ENCODE data around the gene CTAGE9.
"Not testable (repeated sequence)": the region's sequence is repeated elsewhere in the genome, so short reads cannot be mapped to it uniquely, and the experiment has no call there.

The CTAGE9 gene

DNA sequence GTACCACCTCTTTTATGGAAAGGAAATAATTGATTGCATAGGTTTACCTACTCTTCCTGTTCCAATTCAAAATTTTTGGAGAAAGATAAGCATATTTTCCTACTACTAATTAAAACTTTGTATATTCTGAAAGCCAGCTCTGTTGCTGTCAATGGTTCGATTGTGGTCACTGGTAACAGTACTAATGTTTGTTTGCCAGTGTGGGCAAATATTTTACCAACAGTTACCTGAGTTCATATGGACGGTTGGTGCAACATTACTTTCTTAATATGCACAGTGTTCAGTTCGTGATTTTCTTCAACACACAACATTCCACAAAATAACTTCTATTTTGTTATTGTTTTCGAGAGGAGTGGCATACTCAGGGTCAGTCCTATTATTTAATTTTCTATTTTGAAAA lies 17.1 kb upstream of the CTAGE9 start:
- DNase-seq: no peak

DNA sequence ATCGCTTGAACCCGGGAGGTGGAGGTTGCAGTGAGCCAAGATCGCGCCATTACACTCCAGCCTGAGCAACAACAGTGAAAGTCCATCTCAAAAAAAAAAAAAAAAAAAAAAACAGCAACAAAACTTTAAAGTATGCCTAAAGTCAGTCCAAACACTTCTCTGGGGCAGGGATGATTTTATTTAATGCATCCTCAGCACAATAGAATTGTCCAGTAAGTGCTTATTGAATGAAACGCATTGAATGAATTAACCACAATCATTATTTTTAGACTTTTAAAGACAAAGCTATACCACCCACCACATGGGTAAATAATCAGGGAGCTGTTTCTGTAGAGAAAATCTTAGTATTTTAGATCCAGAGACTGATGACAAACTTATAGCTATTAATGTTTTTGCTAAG lies 16.6 kb upstream of the CTAGE9 start:
- no peak for DNase-seq

DNA sequence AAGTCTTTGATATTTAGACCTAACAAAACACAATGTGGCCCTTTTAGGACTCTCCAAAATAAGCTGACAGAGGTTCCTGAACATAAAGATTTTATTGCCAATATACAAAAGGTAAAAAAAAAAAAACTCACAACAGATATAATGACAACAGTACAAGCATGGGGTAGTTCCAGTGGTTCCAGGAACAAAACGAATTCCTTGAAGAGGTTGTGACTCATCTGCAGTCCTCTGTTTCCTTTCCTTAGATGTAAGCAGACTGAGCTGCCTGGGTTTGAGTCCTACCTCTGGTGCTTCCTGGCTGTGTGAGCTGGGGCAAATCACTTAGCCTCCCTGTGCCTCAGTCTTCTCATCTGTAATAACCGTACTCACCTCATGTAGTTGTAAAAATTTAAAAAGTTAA lies 13.3 kb upstream of the CTAGE9 start:
- DNase-seq: no peak

DNA sequence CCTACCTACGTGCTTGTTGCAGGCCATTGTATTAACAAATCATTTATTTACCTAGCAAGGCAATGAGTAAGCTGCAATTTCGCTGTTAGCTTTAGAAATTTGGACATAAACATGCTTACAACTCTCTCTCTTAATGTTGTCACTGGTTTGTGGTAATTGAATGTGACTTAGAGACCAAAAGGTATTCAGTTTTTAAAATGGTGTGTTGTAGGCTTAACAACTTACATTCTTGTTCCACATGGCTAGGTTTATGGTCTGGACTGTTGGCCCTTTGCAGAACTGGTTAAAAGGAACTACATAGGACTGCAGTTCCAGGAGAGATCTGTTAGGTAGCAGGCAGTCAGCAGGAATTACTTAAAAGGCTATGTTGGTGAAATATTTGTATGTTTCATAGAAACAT lies 10.3 kb upstream of the CTAGE9 start:
- no peak for DNase-seq

DNA sequence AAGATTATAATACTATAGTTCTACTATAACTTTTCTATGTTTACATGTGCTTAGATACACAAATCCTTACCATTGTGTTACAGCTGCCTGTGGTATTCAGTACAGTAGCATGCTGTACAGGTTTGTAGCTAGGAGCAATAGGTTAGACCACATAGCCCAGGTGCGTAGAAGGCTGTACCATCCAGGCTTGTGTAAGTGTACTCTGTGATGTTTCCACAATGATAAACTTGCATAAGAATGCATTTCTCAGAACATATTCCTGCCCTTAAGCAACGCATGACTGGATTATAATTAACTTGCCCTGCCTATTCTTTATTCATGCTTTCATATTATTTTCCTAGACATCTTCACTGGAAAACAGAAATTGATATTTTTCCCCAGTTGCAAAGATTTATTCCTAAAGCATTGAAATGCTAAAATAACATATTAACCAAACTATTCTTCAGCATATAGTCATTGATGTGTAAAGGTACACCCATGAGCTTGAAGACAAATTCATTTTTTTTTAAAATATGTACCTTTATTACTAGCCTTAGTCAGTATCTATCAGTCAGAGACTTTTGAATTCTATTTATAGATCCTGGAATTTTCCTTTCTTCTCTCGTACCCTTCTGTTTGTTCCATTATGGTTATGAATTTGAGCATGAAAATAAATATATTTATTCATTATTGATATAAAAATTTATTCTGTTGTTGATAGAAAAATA lies 7.2 kb upstream of the CTAGE9 start:
- DNase-seq: no peak

DNA sequence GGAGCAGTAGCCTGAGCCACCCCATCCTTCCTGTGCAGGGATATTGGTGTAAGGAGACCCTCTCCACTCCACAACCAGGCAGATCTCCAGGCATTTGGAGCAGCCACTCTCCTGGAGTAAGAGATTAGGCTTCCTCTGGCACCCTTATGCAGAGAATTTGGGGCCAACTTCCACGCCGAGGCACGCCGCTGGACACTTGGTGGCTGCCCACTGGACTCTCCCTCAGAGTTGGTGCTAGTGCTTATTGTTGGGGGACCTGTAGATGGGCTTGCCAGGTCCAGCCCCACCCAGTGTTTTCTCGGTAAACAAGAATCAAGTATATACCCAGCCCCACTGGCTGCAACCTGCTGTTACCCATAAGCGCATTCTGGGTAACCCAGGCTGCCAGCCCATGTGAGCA lies 4.8 kb upstream of the CTAGE9 start:
- DNase-seq: not testable (repeated sequence)

DNA sequence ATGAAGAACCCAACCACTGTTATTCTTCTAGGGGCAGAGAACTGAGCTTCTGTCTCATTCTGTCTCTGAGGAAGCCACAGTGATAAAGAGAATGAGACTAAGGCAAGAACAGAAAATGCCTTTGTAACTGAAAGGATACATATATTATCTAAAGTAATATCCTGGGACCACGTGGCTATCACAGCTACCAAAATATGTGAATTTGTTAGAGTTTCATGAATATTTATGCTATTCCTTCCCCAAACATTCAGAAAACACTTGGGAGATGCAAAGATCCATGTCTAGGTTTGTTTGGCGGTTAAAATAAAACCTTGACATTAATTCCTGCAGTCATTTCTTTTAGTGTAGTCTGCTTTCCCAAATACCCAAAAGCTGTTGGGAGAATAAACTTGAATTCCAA lies 6.9 kb downstream of the CTAGE9 start:
- DNase-seq: not testable (repeated sequence)

DNA sequence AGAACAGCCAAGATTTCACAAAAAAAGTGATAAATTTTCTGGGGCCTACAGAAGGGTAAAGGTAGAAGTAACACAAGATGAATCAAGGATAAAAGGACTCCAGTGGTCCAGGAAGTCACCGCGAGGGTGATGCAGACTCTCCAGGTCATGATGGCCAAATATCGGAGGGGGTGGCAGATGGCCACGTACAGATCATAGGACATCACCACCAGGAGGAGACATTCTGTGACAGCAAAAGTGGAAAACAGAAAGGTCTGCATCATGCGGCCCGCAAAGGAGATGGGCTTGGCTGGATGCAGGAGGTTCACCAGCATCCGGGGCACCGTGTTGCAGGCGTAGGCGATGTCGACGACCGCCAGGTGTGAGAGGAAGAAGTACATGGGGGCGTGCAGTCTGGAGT lies 10.0 kb downstream of the CTAGE9 start:
- DNase-seq: not testable (repeated sequence)

DNA sequence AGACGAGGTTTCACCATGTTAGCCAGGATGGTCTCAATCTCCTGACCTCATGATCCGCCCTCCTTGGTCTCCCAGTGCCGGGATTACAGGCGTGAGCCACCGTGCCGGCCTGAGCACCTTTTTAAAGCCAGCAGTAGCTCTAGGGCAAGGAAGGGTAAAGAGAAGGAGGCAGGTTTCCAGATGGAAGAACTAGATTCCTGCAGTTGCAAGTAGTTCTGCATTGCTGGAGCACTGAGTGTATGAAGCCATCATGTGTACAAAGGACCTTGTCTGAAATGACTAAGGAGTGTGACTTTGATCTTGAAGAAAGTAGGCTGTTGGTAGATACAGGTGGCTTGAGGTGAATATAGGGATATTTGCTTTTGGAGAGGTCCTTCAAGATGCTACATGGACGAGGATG lies 13.9 kb downstream of the CTAGE9 start:
- DNase-seq: no peak

DNA sequence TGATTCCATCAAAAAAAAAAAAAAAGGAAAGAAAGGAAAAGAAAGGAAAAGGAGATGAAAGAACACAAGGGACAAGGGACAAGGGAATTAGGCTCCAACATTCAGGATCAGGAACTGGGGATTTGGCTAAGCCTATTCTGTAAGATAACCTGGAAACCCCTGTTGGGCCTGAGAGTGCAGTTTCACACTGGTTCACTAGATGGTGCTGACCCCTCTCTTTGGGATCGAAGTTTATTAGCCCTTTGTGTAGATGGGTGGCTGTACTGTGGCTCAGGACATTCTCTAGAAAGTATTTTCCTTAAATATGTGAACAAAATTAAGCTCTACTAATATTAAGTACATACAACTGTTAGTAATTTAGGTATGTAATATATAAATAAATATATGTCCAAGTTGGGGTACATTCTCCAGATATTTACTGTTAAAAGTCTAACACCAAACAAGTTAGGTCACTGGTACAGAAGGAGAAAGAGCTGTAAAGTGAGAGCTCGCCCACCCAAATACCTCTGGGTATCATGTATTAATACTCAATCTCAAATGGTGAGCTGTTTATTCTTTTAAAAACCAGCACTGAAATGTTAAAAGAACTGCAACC lies 15.9 kb downstream of the CTAGE9 start:
- DNase-seq: no peak

DNA sequence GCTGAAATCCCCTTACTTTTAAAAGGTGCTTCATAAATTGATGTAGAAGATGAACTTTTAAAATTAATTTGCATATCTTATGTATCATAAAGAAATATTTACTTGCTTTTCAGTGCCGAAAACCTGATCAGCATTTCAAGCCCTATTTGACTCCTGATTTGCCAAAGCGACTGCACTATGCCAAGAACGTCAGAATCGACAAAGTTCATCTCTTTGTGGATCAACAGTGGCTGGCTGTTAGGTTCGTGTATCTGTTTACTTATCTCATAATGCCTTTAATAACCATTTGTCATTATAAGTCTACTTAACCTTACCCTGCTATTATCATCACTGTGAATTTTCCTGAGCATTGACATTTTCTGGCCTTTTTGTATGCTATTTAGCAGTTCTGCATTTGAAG lies 17.4 kb downstream of the CTAGE9 start:
- DNase-seq: no peak

DNA sequence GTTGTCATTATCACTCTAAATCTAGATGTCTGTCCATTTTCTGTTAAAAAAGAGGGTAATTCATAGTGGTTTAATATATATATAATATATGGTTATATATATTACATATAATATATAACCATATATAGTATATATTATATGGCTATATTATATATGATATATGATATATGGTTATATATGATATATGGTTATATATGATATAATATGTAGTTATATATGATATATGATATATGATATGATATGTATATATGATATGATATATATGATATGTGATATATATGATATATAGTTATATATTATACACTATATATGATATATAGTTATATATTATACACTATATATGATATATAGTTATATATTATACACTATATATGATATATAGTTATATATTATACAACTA lies 18.2 kb downstream of the CTAGE9 start:
- DNase-seq: no peak

DNA sequence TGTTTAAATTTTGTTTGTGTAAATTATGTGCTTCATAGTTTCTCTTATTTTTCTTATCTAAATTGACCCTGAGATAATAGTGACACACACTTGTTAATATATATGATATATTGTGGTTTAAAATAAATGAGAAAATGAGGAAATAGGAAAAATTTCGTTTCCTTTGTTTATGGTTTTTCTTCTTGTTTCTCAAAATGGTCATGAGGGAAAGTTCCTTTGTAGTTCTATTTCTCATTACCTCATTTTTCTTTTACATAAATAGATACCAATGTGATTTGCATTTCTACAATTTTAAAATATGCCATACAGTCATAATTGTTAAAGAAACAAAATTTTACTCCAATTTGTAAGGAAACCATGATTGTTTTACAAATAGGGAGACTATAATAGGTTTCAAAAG lies 18.8 kb downstream of the CTAGE9 start:
- DNase-seq: no peak

DNA sequence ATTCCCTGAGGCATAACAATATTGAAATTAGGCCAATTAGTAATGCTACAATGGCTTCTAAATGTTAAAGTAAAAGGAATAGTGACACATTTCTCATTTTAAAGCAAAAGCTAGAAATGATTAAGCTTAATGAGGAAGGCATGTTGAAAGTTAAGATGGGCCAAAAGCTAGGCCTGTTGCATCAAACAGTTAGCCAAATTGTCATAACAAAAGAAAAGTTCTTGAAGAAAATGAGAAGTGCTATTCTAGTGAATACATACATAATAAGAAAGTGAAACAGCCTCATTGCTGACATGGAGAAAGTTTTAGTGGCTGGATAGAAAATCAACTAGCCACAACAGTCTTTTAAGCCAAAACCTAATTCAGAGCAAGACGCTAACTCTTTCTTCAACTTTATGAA lies 22.5 kb downstream of the CTAGE9 start:
- no peak for DNase-seq

DNA sequence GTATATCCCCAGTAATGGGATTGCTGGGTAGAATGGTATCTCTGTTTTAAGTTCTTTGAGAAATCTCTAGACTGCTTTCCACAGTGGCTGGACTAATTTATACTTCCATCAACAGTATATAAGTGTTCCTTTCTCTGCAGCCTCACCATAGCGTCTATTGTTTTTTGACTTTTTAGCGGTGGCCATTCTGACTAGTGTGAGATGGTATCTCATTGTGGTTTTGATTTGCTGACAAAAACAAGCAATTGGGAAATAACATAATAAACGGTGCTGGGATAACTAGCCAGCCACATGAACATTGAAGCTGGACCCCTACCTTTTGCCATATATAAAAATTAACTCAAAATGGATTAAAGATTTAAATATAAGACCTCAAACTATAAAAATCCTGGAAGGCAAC lies 23.8 kb downstream of the CTAGE9 start:
- DNase-seq: no peak

DNA sequence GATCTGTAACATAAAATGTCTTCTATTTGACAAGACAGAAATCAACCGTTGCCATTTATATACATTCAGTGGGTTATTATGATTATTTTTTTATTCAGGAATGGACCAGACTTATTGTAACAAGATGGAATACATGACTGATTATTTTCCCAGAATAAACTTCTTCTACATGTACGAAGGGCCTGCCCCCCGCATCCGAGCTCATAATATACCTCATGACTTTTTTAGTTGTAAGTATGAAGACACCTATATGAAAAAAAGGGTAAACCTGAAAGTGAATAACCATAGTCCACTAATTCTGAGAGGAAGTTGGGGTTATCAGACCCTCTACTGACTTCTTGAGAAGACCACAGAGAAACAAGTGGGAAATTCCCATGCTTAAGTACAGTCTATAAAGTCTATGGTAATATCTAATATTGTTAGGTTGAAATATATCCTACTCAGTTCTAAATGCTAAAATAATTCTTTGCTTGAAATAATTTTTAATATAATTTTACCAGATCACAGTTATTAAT lies 25.5 kb downstream of the CTAGE9 start:
- no peak for DNase-seq

DNA sequence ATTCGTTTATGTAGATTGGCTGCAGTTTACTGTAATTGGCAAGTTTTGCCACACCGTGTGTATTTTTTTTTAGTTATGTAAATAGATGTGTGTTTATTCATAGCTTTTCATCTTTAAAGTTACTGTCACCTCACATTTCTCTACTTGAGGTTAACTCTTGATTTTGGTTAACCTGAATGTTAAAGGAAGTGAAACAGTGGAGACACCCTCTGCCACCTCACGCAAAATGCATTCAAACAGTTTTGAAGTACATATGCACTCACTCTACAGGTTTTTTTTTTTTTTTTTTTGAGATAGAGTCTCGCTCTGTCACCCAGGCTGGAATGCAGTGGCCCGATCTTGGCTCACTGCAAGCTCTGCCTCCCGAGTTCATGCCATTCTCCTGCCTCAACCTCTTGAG lies 27.3 kb downstream of the CTAGE9 start:
- DNase-seq: no peak

DNA sequence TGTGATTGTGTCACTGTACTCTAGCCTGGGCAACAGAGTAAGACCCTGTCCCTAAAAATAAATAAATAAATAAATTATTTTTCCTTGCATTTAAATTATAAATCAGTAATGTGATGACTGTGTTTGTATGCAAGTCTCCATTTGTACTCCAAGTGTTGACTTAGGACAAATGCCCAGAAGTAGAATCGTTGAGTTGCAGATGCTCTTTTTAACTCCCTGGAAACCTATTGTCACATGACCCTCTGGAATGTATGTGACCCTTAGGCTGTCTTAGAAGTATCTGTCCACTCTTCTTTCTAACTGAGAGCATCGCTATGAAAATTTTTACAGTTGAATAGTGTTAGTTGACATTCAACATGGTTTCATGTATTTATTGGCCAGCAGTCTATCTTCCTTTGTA lies 28.4 kb downstream of the CTAGE9 start:
- DNase-seq: no peak

DNA sequence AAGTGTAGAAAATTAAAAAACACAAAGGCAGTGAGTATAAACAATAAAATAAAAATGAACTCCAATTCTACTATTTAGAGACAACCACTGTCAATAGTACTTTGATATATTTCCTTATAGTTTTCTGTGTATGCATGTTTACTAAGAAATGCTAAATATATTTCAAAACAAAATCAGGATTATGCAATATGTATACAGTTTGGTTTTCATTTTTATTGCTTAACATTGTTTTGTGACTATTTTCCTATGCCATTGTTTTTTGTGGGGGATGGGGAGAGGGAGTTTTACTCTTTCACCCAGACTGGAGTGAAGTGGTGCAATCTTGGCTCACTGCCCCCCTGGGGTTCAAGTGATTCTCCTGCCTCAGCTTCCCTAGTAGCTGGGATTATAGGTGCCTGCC lies 29.2 kb downstream of the CTAGE9 start:
- no peak for DNase-seq

DNA sequence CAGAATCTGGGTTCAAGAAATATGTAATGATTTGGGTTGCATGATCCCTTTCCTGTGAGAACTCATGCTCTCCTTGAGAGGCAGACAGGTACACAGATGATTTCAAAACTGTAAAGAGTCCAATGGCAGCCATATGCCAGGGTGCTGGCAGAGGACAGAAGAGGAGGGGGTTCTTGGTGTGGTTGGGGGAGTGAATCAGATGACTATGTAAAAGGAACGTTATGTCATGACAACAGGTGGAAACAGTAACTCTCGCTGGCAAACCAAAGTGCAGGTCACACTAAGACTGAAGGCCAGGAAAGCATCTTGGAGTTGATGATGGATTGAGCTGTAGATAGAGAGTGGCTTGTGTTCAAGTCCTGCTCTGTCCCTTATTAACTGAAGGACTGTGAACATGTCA lies 29.9 kb downstream of the CTAGE9 start:
- no peak for DNase-seq

DNA sequence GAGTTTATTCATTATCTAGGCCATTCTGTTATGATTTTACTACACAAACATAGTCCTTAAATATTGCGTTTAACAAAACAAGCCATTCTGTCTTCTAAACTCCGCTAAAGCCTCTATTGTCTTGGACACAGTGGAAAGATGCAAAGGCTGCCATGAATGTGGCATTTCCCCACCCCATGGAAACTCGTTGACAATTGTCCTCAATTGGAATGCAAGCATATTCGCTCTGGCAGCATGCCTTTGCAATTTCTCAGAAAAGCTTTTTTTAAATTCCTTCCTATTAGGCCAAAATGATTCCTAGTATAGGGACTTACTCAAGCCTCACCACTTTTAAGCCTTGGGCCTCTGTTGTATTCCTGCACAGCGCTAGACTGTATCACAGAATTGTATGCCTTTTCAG lies 32.4 kb downstream of the CTAGE9 start:
- DNase-seq: no peak

DNA sequence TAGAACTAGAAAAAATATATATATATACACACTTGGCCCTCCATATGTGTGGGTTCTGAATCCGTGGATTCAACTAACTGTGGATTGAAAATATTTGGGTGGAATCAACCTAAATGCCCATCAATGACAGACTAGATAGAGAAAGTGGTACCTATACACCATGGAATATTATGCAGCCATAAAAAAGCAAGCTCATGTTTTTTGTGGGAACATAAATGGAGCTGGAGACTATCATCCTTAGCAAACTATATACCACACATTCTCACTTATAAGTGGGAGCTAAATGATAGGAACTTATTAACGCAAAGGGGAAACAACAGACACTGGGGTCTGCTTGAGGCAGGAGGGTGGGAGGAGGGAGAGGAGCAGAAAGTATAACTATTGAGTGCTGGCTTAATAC lies 37.6 kb downstream of the CTAGE9 start:
- DNase-seq: no peak

DNA sequence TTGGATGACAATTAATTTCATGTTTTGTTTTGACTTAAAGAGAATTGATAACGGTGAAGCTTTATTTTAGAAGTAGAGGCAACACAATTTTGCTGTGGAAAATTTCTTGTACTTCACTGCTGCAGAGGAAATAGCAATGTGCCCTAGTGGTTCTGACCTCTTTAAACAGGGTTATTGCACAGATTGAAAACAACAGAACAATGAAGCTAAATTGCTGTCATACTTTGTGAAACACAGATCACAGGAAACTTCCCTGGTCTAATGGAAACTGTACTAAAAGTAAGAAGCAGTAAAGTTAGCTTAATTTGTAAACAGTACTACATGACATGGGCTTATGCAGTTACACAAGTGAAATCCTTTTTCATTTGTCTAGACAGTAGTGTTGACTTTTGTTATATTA lies 40.9 kb downstream of the CTAGE9 start:
- DNase-seq: no peak

DNA sequence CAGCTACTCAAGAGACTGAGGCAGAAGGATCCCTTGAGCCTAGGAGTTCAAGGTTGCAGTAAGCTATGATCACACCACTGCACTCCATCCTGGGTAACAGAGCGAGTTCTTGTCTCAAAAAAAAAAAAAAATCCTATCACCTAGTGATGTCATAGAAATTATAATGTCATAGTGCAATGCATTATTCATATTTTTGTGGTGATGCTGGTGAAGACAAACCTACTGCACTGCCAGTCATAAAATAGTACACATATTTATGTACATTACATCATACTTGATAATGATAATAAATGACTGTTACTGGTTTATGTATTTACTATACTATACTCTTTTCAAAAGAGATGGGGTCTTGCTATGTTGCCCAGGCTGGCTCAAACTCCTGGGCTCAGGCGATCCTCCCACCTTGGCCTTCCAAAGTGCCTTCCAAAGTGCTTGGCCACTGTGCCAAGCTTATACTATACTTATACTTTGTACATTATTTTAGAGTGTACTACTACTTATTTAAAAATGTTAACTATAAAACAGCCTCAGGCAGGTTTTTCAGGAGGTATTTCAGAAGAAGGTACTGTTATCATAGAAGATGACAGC lies 47.1 kb downstream of the CTAGE9 start:
- no peak for DNase-seq

DNA sequence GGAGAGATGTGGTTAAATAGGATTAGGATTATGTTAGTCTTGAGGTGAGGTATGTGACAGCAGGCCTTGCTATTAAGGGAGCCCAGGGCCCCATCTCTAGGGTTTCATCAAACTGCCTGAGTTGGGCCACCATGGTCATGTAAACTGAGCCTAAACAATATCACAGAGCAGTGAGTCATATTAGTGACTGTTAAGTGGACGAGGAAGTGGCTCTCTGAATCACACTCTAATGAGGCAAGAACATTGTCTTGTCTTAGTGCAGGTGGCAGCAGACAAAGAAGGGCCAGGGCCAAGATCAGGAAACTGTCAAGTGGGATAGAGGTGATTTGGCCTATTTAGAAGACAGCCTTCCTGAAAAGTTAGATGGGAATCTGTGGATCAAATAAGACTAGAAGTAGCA lies 50.6 kb downstream of the CTAGE9 start:
- no peak for DNase-seq

Measured in GF-D8 (cell line).